ENCODE measurements around the gene MORF4L1.
"Not testable (repeated sequence)": the region's sequence is repeated elsewhere in the genome, so short reads cannot be mapped to it uniquely, and the experiment has no call there.

The MORF4L1 gene, protein sequence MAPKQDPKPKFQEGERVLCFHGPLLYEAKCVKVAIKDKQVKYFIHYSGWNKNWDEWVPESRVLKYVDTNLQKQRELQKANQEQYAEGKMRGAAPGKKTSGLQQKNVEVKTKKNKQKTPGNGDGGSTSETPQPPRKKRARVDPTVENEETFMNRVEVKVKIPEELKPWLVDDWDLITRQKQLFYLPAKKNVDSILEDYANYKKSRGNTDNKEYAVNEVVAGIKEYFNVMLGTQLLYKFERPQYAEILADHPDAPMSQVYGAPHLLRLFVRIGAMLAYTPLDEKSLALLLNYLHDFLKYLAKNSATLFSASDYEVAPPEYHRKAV

GRCh38 chr15:78872155-78872971, at the start of gene MORF4L1:
Gene MORF4L1, plus strand, starts transcription at chr15:78872890. Its CDS starts 128 bp downstream, at chr15:78873018.
- DNase-seq (ENCODE audit: extremely low read depth in 1 of 2, low read depth in 1 of 2) = peak; percentile 81 to 94

GRCh38 chr15:78828920-78829319, 43.8 kb upstream of the MORF4L1 start:
- DNase-seq (ENCODE audit: extremely low read depth in 1 of 2, low read depth in 1 of 2) = no peak

- DNase-seq (ENCODE audit: extremely low read depth in 1 of 2, low read depth in 1 of 2) = no peak
These were observed 42.0 kb upstream of the MORF4L1 start for GRCh38 chr15:78830514-78831228.

- no peak for DNase-seq (ENCODE audit: extremely low read depth in 1 of 2, low read depth in 1 of 2)
These were observed 41.2 kb upstream of the MORF4L1 start for GRCh38 chr15:78831229-78832207.

DNA sequence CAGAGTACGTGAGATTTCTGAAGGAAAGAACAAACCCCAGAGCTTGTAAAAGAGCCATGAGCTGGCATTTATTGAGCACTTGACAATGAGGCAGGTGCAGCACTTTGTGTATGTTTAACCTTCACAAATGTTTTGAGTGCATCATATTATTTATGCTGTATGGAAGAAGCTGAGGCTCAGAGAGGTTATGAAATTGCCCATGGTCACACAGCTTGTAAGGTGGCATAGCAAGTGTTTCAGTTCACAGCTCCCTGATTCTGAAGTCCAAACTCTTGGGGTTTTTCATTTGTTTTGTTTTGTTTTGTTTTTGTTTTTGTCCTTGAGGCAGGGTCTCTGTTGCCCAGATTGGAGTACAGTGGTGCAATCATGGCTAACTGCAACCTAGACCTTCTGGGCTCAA, 36.4 kb upstream of the MORF4L1 start:
- no peak for DNase-seq (ENCODE audit: extremely low read depth in 1 of 2, low read depth in 1 of 2)

- no peak for DNase-seq (ENCODE audit: extremely low read depth in 1 of 2, low read depth in 1 of 2)
These were observed 35.6 kb upstream of the MORF4L1 start for GRCh38 chr15:78837131-78837530.

DNA sequence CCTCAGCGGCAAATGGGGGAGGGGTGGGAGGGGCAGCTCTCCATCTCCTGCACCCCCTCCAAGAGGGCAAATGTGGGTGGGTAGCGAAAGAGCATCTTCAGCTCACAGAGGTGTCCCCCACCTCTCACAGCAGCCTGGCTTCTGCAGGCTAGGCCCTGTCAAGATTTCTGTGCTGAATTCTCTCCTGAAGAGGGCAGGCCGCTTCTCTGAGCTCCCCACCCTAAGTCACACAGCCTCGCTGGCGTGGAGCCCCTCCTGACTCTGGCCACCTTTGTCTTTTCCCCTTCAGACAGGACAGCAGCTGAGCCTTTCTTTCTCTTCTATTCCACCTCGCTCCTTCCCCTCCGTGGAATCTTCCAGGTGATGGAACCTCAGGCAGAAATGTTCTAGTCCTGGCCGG, 35.1 kb upstream of the MORF4L1 start:
- DNase-seq (ENCODE audit: extremely low read depth in 1 of 2, low read depth in 1 of 2) = no peak

- DNase-seq (ENCODE audit: extremely low read depth in 1 of 2, low read depth in 1 of 2) = no peak
These were observed 34.2 kb upstream of the MORF4L1 start for GRCh38 chr15:78838489-78838888.

GRCh38 chr15:78839151-78839550, 33.5 kb upstream of the MORF4L1 start:
- not testable (repeated sequence) for DNase-seq (ENCODE audit: extremely low read depth in 1 of 2, low read depth in 1 of 2)

- no peak for DNase-seq (ENCODE audit: extremely low read depth in 1 of 2, low read depth in 1 of 2)
These were observed 31.9 kb upstream of the MORF4L1 start for GRCh38 chr15:78840661-78841375.

DNA sequence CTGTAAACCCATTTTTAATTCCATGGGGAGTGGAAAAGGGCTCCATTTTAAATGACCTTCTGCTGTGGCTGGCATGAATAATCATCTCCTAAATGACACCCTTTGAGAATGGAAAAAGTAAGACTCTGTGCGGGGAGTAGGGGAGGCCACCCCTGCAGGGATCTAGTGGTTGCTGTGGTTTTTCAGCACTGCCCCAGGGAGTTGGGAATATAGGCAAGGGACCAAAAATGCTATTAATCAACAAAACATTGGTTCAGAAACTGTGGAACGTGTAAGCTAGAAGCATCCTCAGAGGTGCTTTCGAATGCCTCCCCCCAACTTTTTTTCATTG, 31.3 kb upstream of the MORF4L1 start:
- no peak for DNase-seq (ENCODE audit: extremely low read depth in 1 of 2, low read depth in 1 of 2)

GRCh38 chr15:78841891-78842290, 30.8 kb upstream of the MORF4L1 start:
- no peak for DNase-seq (ENCODE audit: extremely low read depth in 1 of 2, low read depth in 1 of 2)

GRCh38 chr15:78842519-78842918, 30.2 kb upstream of the MORF4L1 start:
- DNase-seq (ENCODE audit: extremely low read depth in 1 of 2, low read depth in 1 of 2) = no peak

- DNase-seq (ENCODE audit: extremely low read depth in 1 of 2, low read depth in 1 of 2) = not testable (repeated sequence)
These were observed 25.8 kb upstream of the MORF4L1 start for GRCh38 chr15:78846906-78847305.

DNA sequence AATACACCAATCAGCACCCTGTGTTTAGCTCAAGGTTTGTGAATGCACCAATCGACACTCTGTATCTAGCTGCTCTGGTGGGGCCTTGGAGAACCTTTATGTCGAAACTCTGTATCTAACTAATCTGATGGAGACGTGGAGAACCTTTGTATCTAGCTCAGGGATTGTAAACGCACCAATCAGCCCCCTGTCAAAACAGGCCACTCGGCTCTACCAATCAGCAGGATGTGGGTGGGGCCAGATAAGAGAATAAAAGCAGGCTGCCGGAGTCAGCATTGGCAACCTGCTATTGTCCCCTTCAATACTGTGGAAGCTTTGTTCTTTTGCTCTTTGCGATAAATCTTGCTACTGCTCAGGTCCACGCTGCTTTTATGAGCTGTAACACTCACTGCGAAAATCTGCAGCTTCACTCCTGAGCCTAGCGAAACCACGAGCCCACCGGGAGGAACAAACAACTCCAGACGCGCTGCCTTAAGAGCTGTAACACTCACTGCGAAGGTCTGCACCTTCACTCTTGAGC, 25.2 kb upstream of the MORF4L1 start:
- not testable (repeated sequence) for DNase-seq (ENCODE audit: extremely low read depth in 1 of 2, low read depth in 1 of 2)

GRCh38 chr15:78850352-78850751, 22.3 kb upstream of the MORF4L1 start:
- no peak for DNase-seq (ENCODE audit: extremely low read depth in 1 of 2, low read depth in 1 of 2)

- no peak for DNase-seq (ENCODE audit: extremely low read depth in 1 of 2, low read depth in 1 of 2)
These were observed 21.5 kb upstream of the MORF4L1 start for GRCh38 chr15:78850941-78851755.

GRCh38 chr15:78853500-78853899, 19.2 kb upstream of the MORF4L1 start:
- DNase-seq (ENCODE audit: extremely low read depth in 1 of 2, low read depth in 1 of 2) = no peak
